Measurements from ENCODE around the gene SERPINB1. TPM values are rescaled to one million over a fixed set of nuclear protein-coding genes. Genes with fewer than 3 reads are reported as not detected.

Gene SERPINB1
- total and polyA plus RNA-seq, 9 of the 15 experiments (the other 6 are each of a cell fraction or from before 2014, with no cell fraction given) = 33.9 to 108 (median 63.8) TPM

DNA sequence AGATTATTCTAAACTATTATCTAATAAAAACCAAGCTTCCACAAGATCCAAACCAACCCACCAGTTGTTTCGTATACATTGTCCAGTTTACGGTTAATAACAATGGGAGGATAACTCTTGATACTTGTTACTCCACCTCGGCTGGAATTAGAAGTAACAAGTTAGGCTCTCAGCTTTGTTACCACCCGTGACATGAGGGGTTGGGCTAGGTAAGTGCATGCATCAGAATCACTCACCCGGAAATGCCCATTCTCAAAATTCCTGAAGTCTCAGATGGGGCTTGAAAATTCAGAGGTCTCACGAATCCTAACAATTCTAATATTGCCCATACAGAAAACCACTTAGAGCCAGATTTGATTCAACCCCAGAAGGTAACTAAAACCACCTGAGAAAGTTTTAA is 27.0 kb upstream of the SERPINB1 start:
- BruUV-seq (replicated peaks) = TSS peak; percentile 87
- CTCF ChIA-PET (ENCODE audit: low intra/inter-chr PET ratio) = no interaction called here
- H4K20me1 ChIP-seq (replicated peaks; ENCODE audit: control insufficient read depth, insufficient read depth, low read length) = no peaks in the 10 kb centered on the region
- peaks cover 12% of the 10 kb centered on the region for H3K9me3 ChIP-seq (replicated peaks; ENCODE audit: control insufficient read depth, insufficient read depth, low read depth, low read length)
- H3K27me3 ChIP-seq (ENCODE audit: control insufficient read depth in 2 of 2, insufficient read depth in 2 of 2, low read length in 2 of 2) = no peaks in the 10 kb centered on the region
- H3K4me1 ChIP-seq (replicated peaks in 1 of 2; ENCODE audit: control insufficient read depth in 2 of 2, insufficient read depth in 2 of 2, low read length in 2 of 2) = peaks cover 0 to 7% of the 10 kb centered on the region in 2 experiments; a peak in 3 of 5 replicates
- no peak overlapping the region for H3K27ac ChIP-seq (ENCODE audit: extremely low read depth, low read depth, low read length)
- TF ChIP-seq SMARCA5 (IDR thresholded peaks at IDR 0.05) = no peak
- no peak for FAIRE-seq
- intact Hi-C loops (cut with micrococcal nuclease) = no loop called here
- DNase-seq (ENCODE audit: extremely low read depth in 1 of 4, low spot score in 3 of 4) = no peak
- no peaks in the 10 kb centered on the region for H3K79me2 ChIP-seq (ENCODE audit: control insufficient read depth, insufficient read depth, low read length)
- no peak for ATAC-seq
- no peaks in the 10 kb centered on the region for H3K36me3 ChIP-seq (ENCODE audit: control insufficient read depth, insufficient read depth, low read length)
- no peaks in the 10 kb centered on the region for H3K9me1 ChIP-seq (ENCODE audit: control insufficient read depth, insufficient read depth, low read length)
- no peak overlapping the region for H2AFZ ChIP-seq (ENCODE audit: low read depth, low read length)
- POLR2A ChIA-PET = interaction anchor here (0.9 to 3.1 kb wide), 6 partner anchors 10 to 34 kb away, joined by 3 to 12 read pairs (median 5); partner anchors contain the start of genes SERPINB1 and SERPINB9
- H3K4me3 ChIP-seq = no peak overlapping the region
- no peak overlapping the region for H3K4me2 ChIP-seq (ENCODE audit: insufficient read depth, low read length)
- in situ Hi-C loops (cut with MboI) = no loop called here
- H3K9ac ChIP-seq (ENCODE audit: insufficient read depth in 1 of 2, low read depth in 2 of 2, low read length in 2 of 2) = no peak overlapping the region
- 70% methylated on average over 6 of the region's 6 CpGs for WGBS (ENCODE audit: insufficient coverage, low coverage, missing lambda C conversion rate)

DNA sequence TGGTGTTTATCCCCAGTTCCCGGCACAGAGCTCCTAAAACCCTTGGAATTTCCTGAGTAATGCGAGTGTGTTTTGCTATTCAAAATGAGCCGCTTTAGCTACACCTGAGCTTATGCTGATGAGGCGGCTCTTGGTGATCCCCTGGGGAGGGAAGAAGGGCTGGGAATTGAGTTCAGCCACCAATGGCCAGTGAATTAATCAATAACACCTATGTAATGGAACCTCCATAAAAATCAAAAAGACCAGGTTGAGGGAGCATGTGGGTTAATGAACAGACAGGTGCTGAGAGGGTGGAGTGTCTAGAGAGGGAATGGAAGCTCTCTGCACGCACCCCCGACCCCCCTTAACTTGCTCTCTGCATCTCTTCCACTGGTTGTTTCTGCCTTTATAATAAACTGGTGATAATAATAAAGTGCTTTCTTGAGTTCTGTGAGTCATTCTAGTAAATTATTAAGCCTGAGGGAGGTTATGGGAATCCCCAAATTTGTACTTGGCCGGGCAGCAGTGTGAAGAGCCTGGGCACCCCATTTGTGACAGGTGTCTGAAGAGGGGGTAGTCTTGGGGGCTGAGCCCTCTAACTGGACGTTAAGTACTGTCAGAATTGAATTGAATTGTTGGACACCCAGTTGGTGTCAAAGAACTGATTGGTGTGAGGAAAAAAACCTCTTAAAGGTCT is 24.6 kb upstream of the SERPINB1 start:
- no TSS peak for BruUV-seq (replicated peaks)
- Histone ChIP-seq H3K9me1 (ENCODE audit: control insufficient read depth, insufficient read depth, low read length) (no peaks in the 10 kb centered on the region), H3K4me2 (ENCODE audit: insufficient read depth, low read length) (no peak overlapping the region), H3K4me3 (no peak overlapping the region), H3K9me3 (replicated peaks; ENCODE audit: control insufficient read depth, insufficient read depth, low read depth, low read length) (0 out of 2 replicates have a peak, but pooled peaks cover 3% of the 10 kb centered on the region), H3K27ac (ENCODE audit: extremely low read depth, low read depth, low read length) (no peak overlapping the region), H2AFZ (ENCODE audit: low read depth, low read length) (peak overlapping the region; percentile 30), H3K36me3 (ENCODE audit: control insufficient read depth, insufficient read depth, low read length) (no peaks in the 10 kb centered on the region), H4K20me1 (replicated peaks; ENCODE audit: control insufficient read depth, insufficient read depth, low read length) (no peaks in the 10 kb centered on the region), H3K9ac (ENCODE audit: insufficient read depth in 1 of 2, low read depth in 2 of 2, low read length in 2 of 2) (no peak overlapping the region), H3K79me2 (ENCODE audit: control insufficient read depth, insufficient read depth, low read length) (no peaks in the 10 kb centered on the region), H3K27me3 (ENCODE audit: control insufficient read depth in 2 of 2, insufficient read depth in 2 of 2, low read length in 2 of 2) (no peaks in the 10 kb centered on the region), H3K4me1 (replicated peaks in 1 of 2; ENCODE audit: control insufficient read depth in 2 of 2, insufficient read depth in 2 of 2, low read length in 2 of 2) (peaks cover 0 to 7% of the 10 kb centered on the region in 2 experiments; a peak in 1 of 5 replicates)
- 53% methylated on average over 8 of the region's 8 CpGs for WGBS (ENCODE audit: insufficient coverage, low coverage, missing lambda C conversion rate)
- in situ Hi-C loops (cut with MboI) = no loop called here
- FAIRE-seq (no peak), DNase-seq (ENCODE audit: extremely low read depth in 1 of 4, low spot score in 3 of 4) (no peak), ATAC-seq (no peak; the same call in 2 of the 3 replicates)
- POLR2A ChIA-PET = interaction anchor here (0.6 to 3.8 kb wide), 3 partner anchors 11 to 86 kb away, joined by 3 to 21 read pairs (median 4); no protein-coding TSS in a partner anchor
- TF ChIP-seq RAD21 (CRISPR knock-in tag; conservative IDR thresholded peaks at IDR 0.05 in 1 of 2, IDR thresholded peaks at IDR 0.05 in 1 of 2) (peak in 1 of 2 experiments; percentile 27; a peak in 1 of 4 replicates), HNRNPL (IDR thresholded peaks at IDR 0.05; ENCODE audit: low read depth, low read length) (no peak)
- intact Hi-C loops (cut with micrococcal nuclease) = no loop called here
- CTCF ChIA-PET (ENCODE audit: low intra/inter-chr PET ratio) = no interaction called here
